Lower lobe of right lung (tissue), 2 donors: ENCODE data around the gene ECI2. TPM values are rescaled to one million over a fixed set of nuclear protein-coding genes. Genes with fewer than 3 reads are reported as not detected.
"Not testable (repeated sequence)": the region's sequence is repeated elsewhere in the genome, so short reads cannot be mapped to it uniquely, and the experiment has no call there.

Source experiments
- ATAC-seq, 2 donors: fragments of 200-7000 bp; cut with Tn5 transposase; one replicate each; pipeline ENCODE4 v1.9.1; 2020 to 2022; ENCODE audit warnings: mild to moderate bottlenecking in 2 of 2, moderate library complexity in 2 of 2
- DNase-seq: peaks from one replicate; pipeline ENCODE4 v3.0.0-alpha.2; 2020
- H3K27ac ChIP-seq: fragments of 200-600 bp; one replicate; pipeline ENCODE4 v1.8.0; 2022
- H3K27me3 ChIP-seq: fragments of 200-600 bp; one replicate; pipeline ENCODE4 v1.8.0; 2022; ENCODE audit warnings: low read depth
- H3K36me3 ChIP-seq: fragments of 200-600 bp; one replicate; pipeline ENCODE4 v1.8.0; 2022; ENCODE audit warnings: mild to moderate bottlenecking
- H3K4me1 ChIP-seq: fragments of 200-600 bp; one replicate; pipeline ENCODE4 v1.8.0; 2022
- H3K4me3 ChIP-seq: fragments of 200-600 bp; one replicate; pipeline ENCODE4 v1.8.0; 2022; ENCODE audit warnings: mild to moderate bottlenecking
- H3K9me3 ChIP-seq: fragments of 200-600 bp; one replicate; pipeline ENCODE4 v1.8.0; 2022
- CTCF ChIP-seq: fragments of 200-600 bp; IDR thresholded peaks from one replicate; pipeline ENCODE4 v1.8.0; 2022; ENCODE audit warnings: antibody characterized with exemption, mild to moderate bottlenecking
- intact Hi-C: fragments of 100-400 bp; cut with DNase I; formaldehyde crosslinking; loops from one replicate; pipeline ENCODE4 v1.11.0; 2022
- total RNA-seq: library from RNA; stranded (reverse); fragmentation: NEBNext Ultra II Directional; extraction: Animal tissue kit (Norgen Biotek cat#: 25700); gene quantifications from one replicate; pipeline ENCODE4 v1.2.1, GENCODE V29; 2021
- donor health status: DM: no; HTN: yes; CAD: no; lungs with severe emphysema.

ECI2 gene
- total RNA-seq, 1 donor from 2014 or later = 40.2 TPM

GRCh38 chr6:4101298-4101697 lies 34.1 kb downstream of the ECI2 start:
- H3K27ac ChIP-seq = no peak overlapping the region
- DNase-seq = no peak
- intact Hi-C loops = no loop called here

GRCh38 chr6:4100655-4101054 lies 34.7 kb downstream of the ECI2 start:
- Histone ChIP-seq H3K36me3 (no peaks in the 10 kb centered on the region), H3K27me3 (no peaks in the 10 kb centered on the region), H3K27ac (no peak overlapping the region), H3K9me3 (no peaks in the 10 kb centered on the region), H3K4me3 (no peak overlapping the region), H3K4me1 (no peaks in the 10 kb centered on the region)
- no peak for TF ChIP-seq CTCF
- intact Hi-C loops = no loop called here
- DNase-seq (no peak), ATAC-seq (no peak)

More at GRCh38 chr6:4101298-4101697, 34.1 kb downstream of the ECI2 start:
- ATAC-seq = no peak
- Histone ChIP-seq H3K36me3 (no peaks in the 10 kb centered on the region), H3K4me3 (no peak overlapping the region), H3K27me3 (no peaks in the 10 kb centered on the region), H3K9me3 (no peaks in the 10 kb centered on the region), H3K4me1 (no peaks in the 10 kb centered on the region)
- no peak for TF ChIP-seq CTCF

- Histone ChIP-seq H3K27me3 (no peaks in the 10 kb centered on the region), H3K36me3 (no peaks in the 10 kb centered on the region), H3K4me1 (no peaks in the 10 kb centered on the region), H3K27ac (no peak overlapping the region), H3K9me3 (no peaks in the 10 kb centered on the region), H3K4me3 (no peak overlapping the region)
- ATAC-seq (no peak), DNase-seq (no peak)
- intact Hi-C loops = no loop called here
- no peak for TF ChIP-seq CTCF
These were observed 42.1 kb downstream of the ECI2 start for GRCh38 chr6:4093288-4093687.

- intact Hi-C loops = no loop called here
- TF ChIP-seq CTCF = no peak
- H3K4me3 ChIP-seq = no peak overlapping the region
- no peaks in the 10 kb centered on the region for H3K27me3 ChIP-seq
- ATAC-seq (no peak), DNase-seq (no peak)
- no peak overlapping the region for H3K27ac ChIP-seq
- H3K4me1 ChIP-seq = no peaks in the 10 kb centered on the region
- no peaks in the 10 kb centered on the region for H3K36me3 ChIP-seq
- H3K9me3 ChIP-seq = no peaks in the 10 kb centered on the region
These were observed 43.4 kb downstream of the ECI2 start for GRCh38 chr6:4091941-4092340.

GRCh38 chr6:4090043-4090442 lies 45.3 kb downstream of the ECI2 start:
- intact Hi-C loops, DNase-seq, H3K4me3 ChIP-seq, H3K9me3 ChIP-seq, ATAC-seq, H3K27ac ChIP-seq, H3K36me3 ChIP-seq, H3K27me3 ChIP-seq, H3K4me1 ChIP-seq: not testable (repeated sequence)

GRCh38 chr6:4088704-4089103 lies 46.7 kb downstream of the ECI2 start:
- TF ChIP-seq CTCF = no peak
- no peak for ATAC-seq

More at GRCh38 chr6:4088704-4089103, 46.7 kb downstream of the ECI2 start:
- no peak for DNase-seq
- no peak overlapping the region for H3K4me3 ChIP-seq
- intact Hi-C loops = no loop called here
- H3K9me3 ChIP-seq = no peaks in the 10 kb centered on the region
- no peaks in the 10 kb centered on the region for H3K27me3 ChIP-seq
- H3K27ac ChIP-seq = no peak overlapping the region
- no peaks in the 10 kb centered on the region for H3K36me3 ChIP-seq
- H3K4me1 ChIP-seq = no peaks in the 10 kb centered on the region
